Endothelial cell of umbilical vein (primary cell): ENCODE data around the gene KRTAP10-2. TPM values are rescaled to one million over a fixed set of nuclear protein-coding genes. Genes with fewer than 3 reads are reported as not detected.

Experiments used
- BruUV-seq: library from RNA; stranded (reverse); fragments of 400-500 nt; replicated peaks from 2 replicates; lab custom pipeline; 2021; lab: Mats Ljungman, UMichigan
- CTCF ChIA-PET: fragments of 300-600, 350-600 bp; sonication (Branson Sonifier 250); formaldehyde crosslinking; loops from one replicate; lab custom pipeline; 2021; ENCODE audit warnings: antibody characterized with exemption, inconsistent platforms; lab: Charles Lee
- POLR2A ChIA-PET: fragments of 300-600, 350-600 bp; sonication (Branson Sonifier 250); formaldehyde crosslinking; loops from one replicate; lab custom pipeline; 2021; ENCODE audit warnings: antibody characterized with exemption, inconsistent platforms; lab: Charles Lee
- DNase-seq: peaks from one replicate; pipeline ENCODE4 v3.0.0-alpha.2; 2011; ENCODE audit warnings: low read depth, low spot score
- FAIRE-seq: peaks from 2 replicates; lab custom pipeline; 2011; peaks lifted over from hg19 to GRCh38; lab: Jason Lieb, UNC
- H2AFZ ChIP-seq: 2 replicates; pipeline ENCODE4 v1.6.0; 2012; ENCODE audit warnings: low read depth, low read length, control low read depth, inconsistent platforms
- H3K27ac ChIP-seq: 2 replicates; pipeline ENCODE4 v1.5.1; 2011; ENCODE audit warnings: low read depth, mild to moderate bottlenecking, control low read depth, low read length, moderate library complexity; ENCODE audit not compliant: insufficient read depth
- H3K27me3 ChIP-seq, 2 experiments: 2 replicates each; pipeline versions ENCODE4 v1.6.0 to v1.6.1; 2011; ENCODE audit warnings: low read length in 2 of 2, mixed read lengths in 1 of 2; ENCODE audit not compliant: control insufficient read depth in 2 of 2, insufficient read depth in 2 of 2
- H3K36me3 ChIP-seq, 2 experiments: 2 replicates in 1 of 2; 3 replicates in 1 of 2; pipeline ENCODE4 v1.5.1; 2011; ENCODE audit warnings: low read length in 2 of 2, mild to moderate bottlenecking in 1 of 2, moderate library complexity in 1 of 2; ENCODE audit not compliant: control insufficient read depth in 2 of 2, insufficient read depth in 2 of 2; ENCODE audit errors: extremely low read depth in 1 of 2
- H3K4me1 ChIP-seq: 3 replicates; pipeline ENCODE4 v1.5.1; 2011; ENCODE audit warnings: mild to moderate bottlenecking, low read length; ENCODE audit not compliant: control insufficient read depth, insufficient read depth; ENCODE audit errors: extremely low read depth
- H3K4me2 ChIP-seq: 2 replicates; pipeline ENCODE4 v1.6.1; 2011; ENCODE audit warnings: low read length, control low read depth, mixed read lengths; ENCODE audit not compliant: insufficient read depth
- H3K4me3 ChIP-seq, 3 experiments: fragments of 200-600 bp in 1 of 3; sonication (generic), shearing (Covaris generic) in 1 of 3; replicated peaks in 1 of 3; 2 replicates each; pipeline ENCODE4 v1.5.1; 2011 to 2016; ENCODE audit warnings: control low read depth in 3 of 3, low read length in 3 of 3, mild to moderate bottlenecking in 2 of 3, inconsistent platforms in 1 of 3, low read depth in 1 of 3, moderate library complexity in 1 of 3; ENCODE audit not compliant: insufficient read depth in 1 of 3
- H3K79me2 ChIP-seq: 2 replicates; pipeline ENCODE4 v1.6.0; 2012; ENCODE audit warnings: low read length, inconsistent platforms; ENCODE audit not compliant: control insufficient read depth, insufficient read depth
- H3K9ac ChIP-seq: replicated peaks from 2 replicates; pipeline ENCODE3; 2011; ENCODE audit warnings: low read length, control low read depth; ENCODE audit not compliant: insufficient read depth; ENCODE audit errors: extremely low read depth
- H3K9me1 ChIP-seq: replicated peaks from 3 replicates; pipeline ENCODE4 v1.6.0; 2011; ENCODE audit warnings: mild to moderate bottlenecking, low read length; ENCODE audit not compliant: control insufficient read depth, insufficient read depth; ENCODE audit errors: extremely low read depth
- H3K9me3 ChIP-seq: replicated peaks from 2 replicates; pipeline ENCODE4 v1.5.1; 2012; ENCODE audit warnings: low read length, inconsistent platforms; ENCODE audit not compliant: control insufficient read depth, insufficient read depth
- H4K20me1 ChIP-seq: replicated peaks from 2 replicates; pipeline ENCODE3; 2011; ENCODE audit warnings: mild to moderate bottlenecking, low read length; ENCODE audit not compliant: control insufficient read depth, insufficient read depth; ENCODE audit errors: extremely low read depth
- CTCF ChIP-seq, 2 donors: IDR thresholded peaks; 1 replicate in 1 of 2; 2 replicates in 1 of 2; pipeline ENCODE4 v1.5.1; 2011; ENCODE audit warnings: low read length in 2 of 2, mild to moderate bottlenecking in 2 of 2, moderate library complexity in 2 of 2, control low read depth in 1 of 2, inconsistent platforms in 1 of 2, low read depth in 1 of 2; ENCODE audit not compliant: insufficient read depth in 1 of 2; ENCODE audit errors: extremely low read depth in 1 of 2
- EZH2 ChIP-seq: IDR thresholded peaks from 2 replicates; pipeline ENCODE4 v1.6.1; 2012; ENCODE audit warnings: borderline replicate concordance, low read depth, mild to moderate bottlenecking, moderate library complexity, low read length, inconsistent platforms; ENCODE audit not compliant: severe bottlenecking
- FOS ChIP-seq: IDR thresholded peaks from 2 replicates; pipeline ENCODE4 v1.6.1; 2011; ENCODE audit warnings: mild to moderate bottlenecking, low read length, moderate library complexity, borderline replicate concordance; ENCODE audit not compliant: insufficient read depth
- GATA2 ChIP-seq: IDR thresholded peaks from 2 replicates; pipeline ENCODE4 v1.7.0; 2011; ENCODE audit warnings: low read depth, mild to moderate bottlenecking, moderate library complexity, mixed read lengths, low read length; ENCODE audit not compliant: insufficient read length, insufficient read depth
- JUN ChIP-seq: IDR thresholded peaks from 2 replicates; pipeline ENCODE4 v1.6.1; 2011; ENCODE audit warnings: borderline replicate concordance, low read depth; ENCODE audit not compliant: insufficient read length, insufficient read depth
- MAX ChIP-seq: IDR thresholded peaks from 2 replicates; pipeline ENCODE4 v1.6.1; 2011; ENCODE audit not compliant: insufficient read depth, insufficient read length
- MYC ChIP-seq: IDR thresholded peaks from one replicate; pipeline ENCODE4 v1.6.1; 2011; ENCODE audit warnings: mild to moderate bottlenecking, low read depth, low read length
- POLR2A ChIP-seq: IDR thresholded peaks from 2 replicates; pipeline ENCODE4 v1.6.1; 2012; ENCODE audit warnings: low read depth, mild to moderate bottlenecking, control low read depth, low read length
- POLR2AphosphoS5 ChIP-seq: IDR thresholded peaks from 2 replicates; pipeline ENCODE4 v1.6.1; 2012; ENCODE audit warnings: low read depth, mild to moderate bottlenecking, control low read depth, low read length, moderate library complexity; ENCODE audit not compliant: insufficient read depth
- dilution Hi-C: fragments of 300-500 bp; cut with MboI; formaldehyde crosslinking; loops from one replicate; pipeline ENCODE4 v1.15.0; 2019; ENCODE audit warnings: low sequenced_read_pairs; ENCODE audit not compliant: extremely low pct_ligation_motif_present
- intact Hi-C: fragments of 100-400 bp; cut with micrococcal nuclease; formaldehyde crosslinking; loops from one replicate; pipeline ENCODE4 v1.10.0; 2022
- polyA plus RNA-seq, 4 experiments: library from polyadenylated mRNA; depleted of rRNA in 3 of 4; stranded (reverse) in 3 of 4; unstranded in 1 of 4; fragments of >200 nt; gene quantifications; 2 replicates each; pipeline versions ENCODE4 v1.2.1 to v1.2.3, GENCODE V29; 2011 to 2012; ENCODE audit warnings: missing spikeins in 1 of 4
- total RNA-seq: library from RNA; stranded (reverse); gene quantifications from 2 replicates; pipeline ENCODE4 v1.2.3, GENCODE V29; 2021

KRTAP10-2 gene
- total and polyA plus RNA-seq, 2 donors (not counting 3 experiments of a cell fraction or from before 2014, with no cell fraction given): not detected

GRCh38 chr21:44549525-44550211, 1.6 kb downstream of the KRTAP10-2 start:
- dilution Hi-C loops (no loop called here), intact Hi-C loops (no loop called here)
- Histone ChIP-seq H3K9me3 (no peaks in the 10 kb centered on the region), H3K27ac (no peak overlapping the region), H3K36me3 (no peaks in the 10 kb centered on the region), H3K4me3 (no peak overlapping the region), H3K27me3 (peaks cover 3 to 12% of the 10 kb centered on the region in 2 experiments), H3K9ac (no peak overlapping the region), H2AFZ (no peak overlapping the region), H3K4me1 (no peaks in the 10 kb centered on the region), H3K9me1 (no peaks in the 10 kb centered on the region), H3K4me2 (no peak overlapping the region), H4K20me1 (no peaks in the 10 kb centered on the region), H3K79me2 (no peaks in the 10 kb centered on the region)
- CTCF ChIA-PET: no interaction called here
- no peak for DNase-seq
- no peak for FAIRE-seq
- POLR2A ChIA-PET: no interaction called here
- no TSS peak for BruUV-seq
- TF ChIP-seq FOS: no peak
- no peak for TF ChIP-seq POLR2AphosphoS5
- no peak for TF ChIP-seq POLR2A
- no peak for TF ChIP-seq EZH2
- no peak for TF ChIP-seq MAX
- TF ChIP-seq CTCF (IDR thresholded peaks at IDR 0.05; ENCODE audit: extremely low read depth in 1 of 2, insufficient read depth in 1 of 2, low read depth in 1 of 2, low read length in 2 of 2): no peak
- TF ChIP-seq JUN: no peak
- TF ChIP-seq GATA2: no peak
- no peak for TF ChIP-seq MYC
